ENCODE results near the gene RNF41. TPM values are rescaled to one million over a fixed set of nuclear protein-coding genes. Genes with fewer than 3 reads are reported as not detected.

Gene RNF41
- total and polyA plus RNA-seq, 8 donors = 10.4 to 92.4 (median 35.7) TPM

DNA sequence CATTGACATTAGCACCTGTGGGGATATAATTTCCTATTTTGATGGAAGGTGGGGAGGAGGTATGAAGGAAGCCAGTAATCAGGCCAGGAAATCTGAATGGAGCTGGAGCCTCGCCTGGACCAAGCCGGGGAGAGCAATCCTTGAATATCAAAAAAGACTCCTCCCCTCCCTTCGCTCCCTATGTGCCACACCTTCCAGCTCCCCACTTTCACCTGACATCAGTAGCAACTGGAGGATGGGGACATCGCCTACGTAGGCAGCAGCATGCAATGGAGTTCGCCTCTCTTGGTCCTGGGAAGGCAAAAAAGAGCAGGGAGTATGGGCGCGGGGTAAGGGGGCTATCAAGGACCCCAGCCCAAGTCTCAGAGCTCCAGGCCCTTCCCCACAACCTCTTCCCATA, 35.3 kb upstream of the RNF41 start:
- peak overlapping the region in 3 of 5 donors; percentile 83 to 91 (median 88) for H3K27ac ChIP-seq
- TF ChIP-seq POLR2AphosphoS5 (IDR thresholded peaks at IDR 0.05) (no peak), POLR2A (IDR thresholded peaks at IDR 0.05) (no peak), EP300 (IDR thresholded peaks at IDR 0.05) (no peak)
- TF ChIP-seq, protein P1, sequence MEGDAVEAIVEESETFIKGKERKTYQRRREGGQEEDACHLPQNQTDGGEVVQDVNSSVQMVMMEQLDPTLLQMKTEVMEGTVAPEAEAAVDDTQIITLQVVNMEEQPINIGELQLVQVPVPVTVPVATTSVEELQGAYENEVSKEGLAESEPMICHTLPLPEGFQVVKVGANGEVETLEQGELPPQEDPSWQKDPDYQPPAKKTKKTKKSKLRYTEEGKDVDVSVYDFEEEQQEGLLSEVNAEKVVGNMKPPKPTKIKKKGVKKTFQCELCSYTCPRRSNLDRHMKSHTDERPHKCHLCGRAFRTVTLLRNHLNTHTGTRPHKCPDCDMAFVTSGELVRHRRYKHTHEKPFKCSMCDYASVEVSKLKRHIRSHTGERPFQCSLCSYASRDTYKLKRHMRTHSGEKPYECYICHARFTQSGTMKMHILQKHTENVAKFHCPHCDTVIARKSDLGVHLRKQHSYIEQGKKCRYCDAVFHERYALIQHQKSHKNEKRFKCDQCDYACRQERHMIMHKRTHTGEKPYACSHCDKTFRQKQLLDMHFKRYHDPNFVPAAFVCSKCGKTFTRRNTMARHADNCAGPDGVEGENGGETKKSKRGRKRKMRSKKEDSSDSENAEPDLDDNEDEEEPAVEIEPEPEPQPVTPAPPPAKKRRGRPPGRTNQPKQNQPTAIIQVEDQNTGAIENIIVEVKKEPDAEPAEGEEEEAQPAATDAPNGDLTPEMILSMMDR (IDR thresholded peaks at IDR 0.05) = no peak
- intact Hi-C loops (cut with DNase I; ENCODE audit: low total_unique reads) = no loop called here
- WGBS, 5 donors = 38 to 57% (median 49%) methylated on average over 8 of the region's 8 CpGs
- peak overlapping the region; percentile 79 to 98 (median 95) for H3K4me3 ChIP-seq
- H3K27me3 ChIP-seq = no peaks in the 10 kb centered on the region
- peaks cover 39 to 44% (median 41%) of the 10 kb centered on the region in 4 donors for H3K36me3 ChIP-seq
- peaks cover 16 to 31% (median 28%) of the 10 kb centered on the region in 4 donors for H3K4me1 ChIP-seq
- DNase-seq = no peak
- H3K9me3 ChIP-seq = no peaks in the 10 kb centered on the region

GRCh38 chr12:56256326-56256960, 34.7 kb upstream of the RNF41 start:
- WGBS, 5 donors = 40 to 57% (median 44%) methylated on average over 4 of the region's 4 CpGs
- no peak for DNase-seq
- no peaks in the 10 kb centered on the region for H3K9me3 ChIP-seq
- intact Hi-C loops (cut with DNase I; ENCODE audit: low total_unique reads) = no loop called here
- no peaks in the 10 kb centered on the region for H3K27me3 ChIP-seq
- H3K36me3 ChIP-seq = peaks cover 44 to 50% (median 48%) of the 10 kb centered on the region in 4 donors
- peak overlapping the region in 1 of 4 donors; percentile 98 for H3K4me3 ChIP-seq
- H3K27ac ChIP-seq = peak overlapping the region in 2 of 5 donors; percentile 6 to 91
- TF ChIP-seq POLR2A (IDR thresholded peaks at IDR 0.05) = no peak
- no peak for TF ChIP-seq POLR2AphosphoS5 (IDR thresholded peaks at IDR 0.05)
- no peak for TF ChIP-seq EP300 (IDR thresholded peaks at IDR 0.05)
- TF ChIP-seq, protein P1 (IDR thresholded peaks at IDR 0.05) = no peak
- H3K4me1 ChIP-seq = peaks cover 16 to 31% (median 28%) of the 10 kb centered on the region in 4 donors

DNA sequence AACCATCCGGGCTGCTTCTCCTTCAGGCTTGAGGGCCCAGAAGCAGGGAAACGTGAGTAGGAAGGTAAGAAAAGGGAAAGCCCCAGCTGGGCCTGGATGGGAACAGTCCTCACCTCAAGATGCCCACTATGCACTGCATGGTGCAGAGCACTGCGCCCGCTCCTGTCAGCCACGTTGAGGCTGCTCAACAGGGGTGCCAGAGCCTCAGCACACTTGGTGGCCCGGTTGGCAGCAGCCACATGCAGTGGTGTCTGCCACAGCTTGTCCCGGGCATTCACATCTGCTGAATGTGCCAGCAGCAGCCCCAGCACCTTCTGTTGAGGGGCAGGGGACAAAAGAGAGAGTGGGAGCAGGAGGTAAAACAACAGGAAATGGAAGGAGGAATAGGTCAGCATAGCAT, 33.9 kb upstream of the RNF41 start:
- intact Hi-C loops (cut with DNase I; ENCODE audit: low total_unique reads) = no loop called here

GRCh38 chr12:56253091-56253490, 31.4 kb upstream of the RNF41 start:
- DNase-seq = no peak
- H3K9me3 ChIP-seq = no peaks in the 10 kb centered on the region
- no peaks in the 10 kb centered on the region for H3K27me3 ChIP-seq
- H3K4me1 ChIP-seq = peaks cover 16 to 22% (median 21%) of the 10 kb centered on the region in 4 donors
- H3K27ac ChIP-seq = no peak overlapping the region
- H3K36me3 ChIP-seq = peaks cover 68 to 83% (median 81%) of the 10 kb centered on the region in 4 donors
- 90 to 97% (median 93%) methylated on average over 8 to 11 of the region's 11 CpGs for WGBS, 5 donors
- no peak overlapping the region for H3K4me3 ChIP-seq
- TF ChIP-seq, protein P1 (IDR thresholded peaks at IDR 0.05) = no peak
- no peak for TF ChIP-seq POLR2A (IDR thresholded peaks at IDR 0.05)
- intact Hi-C loops (cut with DNase I; ENCODE audit: low total_unique reads) = no loop called here

More for the DNA sequence above, 33.9 kb upstream of the RNF41 start:
- peaks cover 16 to 31% (median 28%) of the 10 kb centered on the region in 4 donors for H3K4me1 ChIP-seq
- no peaks in the 10 kb centered on the region for H3K27me3 ChIP-seq
- no peak for DNase-seq
- H3K27ac ChIP-seq = no peak overlapping the region
- H3K4me3 ChIP-seq = no peak overlapping the region
- TF ChIP-seq, protein P1 (IDR thresholded peaks at IDR 0.05) = no peak
- TF ChIP-seq EP300 (IDR thresholded peaks at IDR 0.05) (no peak), POLR2A (IDR thresholded peaks at IDR 0.05) (no peak), POLR2AphosphoS5 (IDR thresholded peaks at IDR 0.05) (no peak)
- 79 to 92% (median 88%) methylated on average over 7 of the region's 7 CpGs for WGBS, 5 donors
- no peaks in the 10 kb centered on the region for H3K9me3 ChIP-seq
- H3K36me3 ChIP-seq = peaks cover 44 to 58% (median 55%) of the 10 kb centered on the region in 4 donors

Data from stomach (tissue), 9 donors.